Type B pancreatic cell (in vitro differentiated cells): Measurements from ENCODE around the gene C12orf57. TPM values are rescaled to one million over a fixed set of nuclear protein-coding genes. Genes with fewer than 3 reads are reported as not detected.
A peak's percentile ranks its signal among the peaks of the same experiment; 100 is the strongest.

Experiments used
- DNase-seq: peaks from one replicate; pipeline ENCODE4 v3.0.0; 2021; ENCODE audit warnings: mixed read lengths; ENCODE audit not compliant: unreplicated experiment; ENCODE audit errors: extremely low spot score
- H3K27ac Mint-ChIP-seq: 2 replicates; pipeline ENCODE4 v1.8.0; 2021; ENCODE audit warnings: mild to moderate bottlenecking, mixed read lengths
- H3K27me3 Mint-ChIP-seq: 2 replicates; pipeline ENCODE4 v1.8.0; 2021; ENCODE audit warnings: mixed read lengths
- H3K36me3 Mint-ChIP-seq: 2 replicates; pipeline ENCODE4 v1.8.0; 2021; ENCODE audit warnings: mixed read lengths
- H3K4me1 Mint-ChIP-seq: one replicate; pipeline ENCODE4 v1.8.0; 2021; ENCODE audit warnings: mixed read lengths; ENCODE audit not compliant: unreplicated experiment
- H3K4me3 Mint-ChIP-seq: 2 replicates; pipeline ENCODE4 v1.8.0; 2021; ENCODE audit warnings: mild to moderate bottlenecking, mixed read lengths
- H3K9me3 Mint-ChIP-seq: 2 replicates; pipeline ENCODE4 v1.8.0; 2021; ENCODE audit warnings: mixed read lengths
- total RNA-seq: library from RNA; stranded (reverse); gene quantifications from 2 replicates; pipeline ENCODE4 v1.2.1, GENCODE V29; 2021; ENCODE audit warnings: low replicate concordance
- TF ChIP-seq, protein P1 (sequence below): fragments of 200-600 bp; sonication (generic); conservative IDR thresholded peaks from 2 replicates; pipeline ENCODE4 v1.5.0; 2021; ENCODE audit warnings: antibody characterized with exemption, mild to moderate bottlenecking

Gene C12orf57
- total RNA-seq, 1 donor from 2014 or later = 220 TPM

GRCh38 chr12:6923003-6923732 lies 20.7 kb upstream of the C12orf57 start:
- H3K9me3 Mint-ChIP-seq = no peaks in the 10 kb centered on the region
- H3K27me3 Mint-ChIP-seq = peaks cover 3% of the 10 kb centered on the region
- H3K4me3 Mint-ChIP-seq = no peak overlapping the region
- no peak overlapping the region for H3K27ac Mint-ChIP-seq
- peaks cover 35% of the 10 kb centered on the region for H3K4me1 Mint-ChIP-seq
- TF ChIP-seq, protein P1, sequence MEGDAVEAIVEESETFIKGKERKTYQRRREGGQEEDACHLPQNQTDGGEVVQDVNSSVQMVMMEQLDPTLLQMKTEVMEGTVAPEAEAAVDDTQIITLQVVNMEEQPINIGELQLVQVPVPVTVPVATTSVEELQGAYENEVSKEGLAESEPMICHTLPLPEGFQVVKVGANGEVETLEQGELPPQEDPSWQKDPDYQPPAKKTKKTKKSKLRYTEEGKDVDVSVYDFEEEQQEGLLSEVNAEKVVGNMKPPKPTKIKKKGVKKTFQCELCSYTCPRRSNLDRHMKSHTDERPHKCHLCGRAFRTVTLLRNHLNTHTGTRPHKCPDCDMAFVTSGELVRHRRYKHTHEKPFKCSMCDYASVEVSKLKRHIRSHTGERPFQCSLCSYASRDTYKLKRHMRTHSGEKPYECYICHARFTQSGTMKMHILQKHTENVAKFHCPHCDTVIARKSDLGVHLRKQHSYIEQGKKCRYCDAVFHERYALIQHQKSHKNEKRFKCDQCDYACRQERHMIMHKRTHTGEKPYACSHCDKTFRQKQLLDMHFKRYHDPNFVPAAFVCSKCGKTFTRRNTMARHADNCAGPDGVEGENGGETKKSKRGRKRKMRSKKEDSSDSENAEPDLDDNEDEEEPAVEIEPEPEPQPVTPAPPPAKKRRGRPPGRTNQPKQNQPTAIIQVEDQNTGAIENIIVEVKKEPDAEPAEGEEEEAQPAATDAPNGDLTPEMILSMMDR = no peak
- DNase-seq = no peak
- peaks cover 3% of the 10 kb centered on the region for H3K36me3 Mint-ChIP-seq

- TF ChIP-seq, protein P1 = no peak
- Mint-ChIP-seq H3K27me3 (peaks cover 3% of the 10 kb centered on the region), H3K4me1 (peaks cover 35% of the 10 kb centered on the region), H3K27ac (peak overlapping the region; percentile 95), H3K9me3 (no peaks in the 10 kb centered on the region), H3K4me3 (peak overlapping the region; percentile 89), H3K36me3 (peaks cover 3% of the 10 kb centered on the region)
- DNase-seq = no peak
Measured at GRCh38 chr12:6923851-6924250, 20.0 kb upstream of the C12orf57 start.

GRCh38 chr12:6925239-6925539 lies 18.6 kb upstream of the C12orf57 start:
- no peak for DNase-seq
- Mint-ChIP-seq H3K4me3 (peak overlapping the region; percentile 89), H3K27ac (peak overlapping the region; percentile 95), H3K27me3 (peaks cover 3% of the 10 kb centered on the region), H3K9me3 (no peaks in the 10 kb centered on the region), H3K4me1 (peaks cover 44% of the 10 kb centered on the region), H3K36me3 (peaks cover 8% of the 10 kb centered on the region)
- TF ChIP-seq, protein P1 = no peak

- peaks cover 3% of the 10 kb centered on the region for H3K27me3 Mint-ChIP-seq
- TF ChIP-seq, protein P1 = no peak
- peak overlapping the region; percentile 89 for H3K4me3 Mint-ChIP-seq
- no peak for DNase-seq
- peak overlapping the region; percentile 95 for H3K27ac Mint-ChIP-seq
- peaks cover 47% of the 10 kb centered on the region for H3K4me1 Mint-ChIP-seq
- no peaks in the 10 kb centered on the region for H3K9me3 Mint-ChIP-seq
- peaks cover 8% of the 10 kb centered on the region for H3K36me3 Mint-ChIP-seq
Measured at GRCh38 chr12:6925540-6926279, 18.1 kb upstream of the C12orf57 start.

- H3K27ac Mint-ChIP-seq = peak within 1 kb of the TSS; percentile 95
- peaks cover 17% of the 10 kb centered on the region for H3K36me3 Mint-ChIP-seq
- peaks cover 3% of the 10 kb centered on the region for H3K27me3 Mint-ChIP-seq
- H3K4me3 Mint-ChIP-seq = peak within 1 kb of the TSS; percentile 95
- peaks cover 54% of the 10 kb centered on the region for H3K4me1 Mint-ChIP-seq
- H3K9me3 Mint-ChIP-seq = no peaks in the 10 kb centered on the region
- DNase-seq = peak; percentile 84
- TF ChIP-seq, protein P1 = no peak
Measured at GRCh38 chr12:6927379-6928021, 16.3 kb upstream of the C12orf57 start, which contains the start of gene ATN1. ATN1 (plus strand) TSS chr12:6927959; CDS start chr12:6934002, 6,043 bp downstream.
